Parathyroid adenoma (tissue), 2 donors: ENCODE data around the gene CFAP97D2.

Source experiments
- H2AFZ ChIP-seq: fragments of 300-600 bp; sonication (generic); one replicate; pipeline ENCODE4 v1.7.0; 2017; ENCODE audit warnings: antibody characterized with exemption, mild to moderate bottlenecking
- H3K27ac ChIP-seq: fragments of 300-600 bp; sonication (generic); one replicate; pipeline ENCODE4 v1.7.0; 2017
- H3K27me3 ChIP-seq: fragments of 300-600 bp; sonication (generic); one replicate; pipeline ENCODE4 v1.7.0; 2017; ENCODE audit warnings: low read length; ENCODE audit not compliant: control insufficient read depth, insufficient read depth
- H3K36me3 ChIP-seq: fragments of 300-600 bp; sonication (generic); one replicate; pipeline ENCODE4 v1.7.0; 2017; ENCODE audit warnings: low read length; ENCODE audit not compliant: control insufficient read depth, insufficient read depth
- H3K4me1 ChIP-seq: fragments of 300-600 bp; sonication (generic); one replicate; pipeline ENCODE4 v1.7.0; 2017; ENCODE audit warnings: control low read depth
- H3K4me2 ChIP-seq: fragments of 300-600 bp; sonication (generic); one replicate; pipeline ENCODE4 v1.7.0; 2017; ENCODE audit warnings: low read length
- H3K4me3 ChIP-seq: fragments of 300-600 bp; sonication (generic); one replicate; pipeline ENCODE4 v1.7.0; 2017; ENCODE audit warnings: low read depth, low read length
- H3K79me2 ChIP-seq: fragments of 300-600 bp; sonication (generic); one replicate; pipeline ENCODE4 v1.7.0; 2017; ENCODE audit warnings: control low read depth
- H3K9ac ChIP-seq: fragments of 300-600 bp; sonication (generic); one replicate; pipeline ENCODE4 v1.7.0; 2017; ENCODE audit warnings: mild to moderate bottlenecking
- H3K9me3 ChIP-seq: fragments of 300-600 bp; sonication (generic); one replicate; pipeline ENCODE4 v1.7.0; 2017; ENCODE audit warnings: low read length; ENCODE audit not compliant: control insufficient read depth
- TF ChIP-seq, protein P1 (sequence below): fragments of 300-600 bp; sonication (generic); IDR thresholded peaks from one replicate; pipeline ENCODE4 v1.7.0; 2017; ENCODE audit warnings: antibody characterized with exemption, mild to moderate bottlenecking
- donor health status: primary hyperparathyroidism.

The CFAP97D2 gene

DNA sequence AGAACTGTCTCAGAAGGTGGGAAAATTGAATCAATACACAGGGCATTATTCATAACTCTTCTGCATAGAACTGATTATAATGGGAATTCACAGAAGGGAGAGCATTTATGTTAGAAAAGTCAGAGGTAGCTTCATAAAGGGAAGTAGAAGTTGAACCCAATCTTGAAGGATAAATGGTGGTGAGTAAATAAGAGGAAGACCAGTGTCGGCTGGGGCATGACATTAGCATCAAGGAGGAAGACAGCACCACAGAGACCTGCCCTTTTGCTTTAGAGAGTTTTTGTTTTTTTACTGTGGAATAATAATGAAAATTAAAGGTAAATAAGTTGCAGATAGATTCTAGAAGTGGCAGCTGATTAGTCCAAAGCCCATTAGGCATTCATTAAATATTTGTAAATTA lies 77.5 kb downstream of the CFAP97D2 start:
- Histone ChIP-seq H3K27ac (no peak overlapping the region), H3K4me1 (no peaks in the 10 kb centered on the region), H2AFZ (no peak overlapping the region), H3K9ac (no peak overlapping the region), H3K4me2 (no peak overlapping the region), H3K36me3 (peaks cover 3% of the 10 kb centered on the region), H3K4me3 (no peak overlapping the region), H3K27me3 (no peaks in the 10 kb centered on the region), H3K79me2 (no peaks in the 10 kb centered on the region), H3K9me3 (no peaks in the 10 kb centered on the region)
- TF ChIP-seq, protein P1, sequence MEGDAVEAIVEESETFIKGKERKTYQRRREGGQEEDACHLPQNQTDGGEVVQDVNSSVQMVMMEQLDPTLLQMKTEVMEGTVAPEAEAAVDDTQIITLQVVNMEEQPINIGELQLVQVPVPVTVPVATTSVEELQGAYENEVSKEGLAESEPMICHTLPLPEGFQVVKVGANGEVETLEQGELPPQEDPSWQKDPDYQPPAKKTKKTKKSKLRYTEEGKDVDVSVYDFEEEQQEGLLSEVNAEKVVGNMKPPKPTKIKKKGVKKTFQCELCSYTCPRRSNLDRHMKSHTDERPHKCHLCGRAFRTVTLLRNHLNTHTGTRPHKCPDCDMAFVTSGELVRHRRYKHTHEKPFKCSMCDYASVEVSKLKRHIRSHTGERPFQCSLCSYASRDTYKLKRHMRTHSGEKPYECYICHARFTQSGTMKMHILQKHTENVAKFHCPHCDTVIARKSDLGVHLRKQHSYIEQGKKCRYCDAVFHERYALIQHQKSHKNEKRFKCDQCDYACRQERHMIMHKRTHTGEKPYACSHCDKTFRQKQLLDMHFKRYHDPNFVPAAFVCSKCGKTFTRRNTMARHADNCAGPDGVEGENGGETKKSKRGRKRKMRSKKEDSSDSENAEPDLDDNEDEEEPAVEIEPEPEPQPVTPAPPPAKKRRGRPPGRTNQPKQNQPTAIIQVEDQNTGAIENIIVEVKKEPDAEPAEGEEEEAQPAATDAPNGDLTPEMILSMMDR, result no peak

DNA sequence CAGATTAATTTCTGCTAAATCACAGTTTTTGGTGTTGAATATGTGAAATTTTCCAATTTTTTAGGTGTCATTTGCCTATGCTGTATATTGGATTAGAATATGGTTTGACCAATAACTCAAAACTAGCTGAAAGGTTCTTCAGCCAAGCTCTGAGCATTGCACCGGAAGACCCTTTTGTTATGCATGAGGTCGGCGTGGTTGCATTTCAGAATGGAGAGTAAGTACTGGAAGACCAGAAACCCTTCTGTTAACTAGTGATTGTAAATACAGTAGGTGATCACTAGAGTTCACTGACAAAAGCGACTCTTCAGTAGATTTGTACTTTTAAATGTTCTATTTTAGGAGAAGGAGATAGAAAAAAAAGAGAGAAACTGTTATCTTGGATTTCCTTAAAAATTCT lies 78.0 kb downstream of the CFAP97D2 start:
- no peak overlapping the region for H3K4me2 ChIP-seq
- H3K27ac ChIP-seq, result no peak overlapping the region
- no peaks in the 10 kb centered on the region for H3K4me1 ChIP-seq
- H2AFZ ChIP-seq, result no peak overlapping the region
- TF ChIP-seq, protein P1, result no peak
- no peak overlapping the region for H3K4me3 ChIP-seq
- H3K27me3 ChIP-seq, result no peaks in the 10 kb centered on the region
- H3K36me3 ChIP-seq, result peaks cover 3% of the 10 kb centered on the region
- no peaks in the 10 kb centered on the region for H3K79me2 ChIP-seq
- no peaks in the 10 kb centered on the region for H3K9me3 ChIP-seq
- H3K9ac ChIP-seq, result no peak overlapping the region

DNA sequence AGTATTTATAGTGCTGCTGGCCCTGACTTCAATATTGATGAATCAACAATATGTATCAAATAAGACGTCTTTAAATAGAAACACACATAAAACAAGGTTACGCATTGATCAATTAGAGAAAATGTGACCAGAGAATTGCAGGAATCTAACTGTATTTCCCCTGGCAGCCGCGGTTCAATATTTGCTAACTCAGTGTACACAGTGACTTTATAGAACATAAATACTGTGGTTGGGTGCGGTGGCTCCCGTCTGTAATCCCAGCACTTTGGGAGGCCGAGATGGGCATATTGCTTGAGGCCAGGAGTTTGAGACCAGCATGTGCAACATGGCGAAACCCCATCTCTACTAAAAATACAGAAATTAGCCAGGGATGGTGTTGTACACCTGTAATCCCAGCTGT lies 79.5 kb downstream of the CFAP97D2 start:
- Histone ChIP-seq H3K4me3 (no peak overlapping the region), H3K4me1 (no peaks in the 10 kb centered on the region), H3K27me3 (no peaks in the 10 kb centered on the region), H3K4me2 (no peak overlapping the region), H3K9me3 (no peaks in the 10 kb centered on the region), H2AFZ (no peak overlapping the region), H3K27ac (no peak overlapping the region), H3K36me3 (peaks cover 3% of the 10 kb centered on the region), H3K9ac (no peak overlapping the region), H3K79me2 (no peaks in the 10 kb centered on the region)
- TF ChIP-seq, protein P1, result no peak

DNA sequence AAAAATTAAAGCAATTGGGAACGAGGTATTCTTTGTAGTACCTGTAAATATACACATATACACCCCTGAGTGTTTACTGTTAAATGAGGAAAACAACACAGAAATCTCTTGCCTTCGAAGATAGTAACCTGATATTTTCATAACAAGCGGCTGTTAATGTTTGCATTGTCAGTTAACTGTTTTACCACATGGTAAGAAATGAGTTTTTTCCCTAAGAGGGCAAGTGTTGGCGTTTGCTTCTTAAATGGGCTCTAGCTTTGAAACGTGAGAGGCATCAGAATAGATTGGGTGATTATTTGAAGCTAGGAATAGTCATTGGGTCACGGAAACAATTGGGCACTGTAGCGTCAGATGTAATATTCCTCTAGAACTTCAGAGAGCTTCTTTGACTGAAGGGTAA lies 80.3 kb downstream of the CFAP97D2 start:
- TF ChIP-seq, protein P1, result no peak
- no peak overlapping the region for H3K27ac ChIP-seq
- H3K36me3 ChIP-seq, result peaks cover 3% of the 10 kb centered on the region
- no peak overlapping the region for H2AFZ ChIP-seq
- no peak overlapping the region for H3K9ac ChIP-seq
- no peak overlapping the region for H3K4me2 ChIP-seq
- H3K79me2 ChIP-seq, result no peaks in the 10 kb centered on the region
- H3K4me1 ChIP-seq, result no peaks in the 10 kb centered on the region
- H3K9me3 ChIP-seq, result no peaks in the 10 kb centered on the region
- no peaks in the 10 kb centered on the region for H3K27me3 ChIP-seq
- H3K4me3 ChIP-seq, result no peak overlapping the region

DNA sequence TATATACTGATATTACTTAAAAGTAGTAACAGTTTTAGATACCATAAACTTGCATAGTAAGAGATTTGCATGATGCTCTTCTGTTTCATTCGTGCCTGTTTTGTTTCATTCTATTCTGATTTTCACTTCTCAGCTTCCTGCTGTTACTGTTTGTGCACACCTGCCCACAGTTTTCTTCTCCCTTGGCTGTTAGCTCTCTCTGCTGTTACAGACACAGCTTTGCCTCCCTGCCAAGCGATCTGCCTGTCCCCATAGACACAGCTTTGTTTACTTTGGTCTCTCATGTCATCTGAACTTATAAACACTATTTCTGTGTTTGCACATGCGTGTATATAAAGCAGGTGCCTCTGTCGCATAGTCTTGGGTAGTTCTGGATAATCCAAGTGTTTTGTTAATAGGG lies 80.9 kb downstream of the CFAP97D2 start:
- no peak overlapping the region for H3K4me2 ChIP-seq
- no peaks in the 10 kb centered on the region for H3K27me3 ChIP-seq
- no peak overlapping the region for H2AFZ ChIP-seq
- H3K36me3 ChIP-seq, result peaks cover 3% of the 10 kb centered on the region
- H3K9me3 ChIP-seq, result no peaks in the 10 kb centered on the region
- H3K79me2 ChIP-seq, result no peaks in the 10 kb centered on the region
- H3K27ac ChIP-seq, result no peak overlapping the region
- TF ChIP-seq, protein P1, result no peak
- no peak overlapping the region for H3K4me3 ChIP-seq
- H3K9ac ChIP-seq, result no peak overlapping the region
- no peaks in the 10 kb centered on the region for H3K4me1 ChIP-seq
